ENCODE results near the gene OTP.

Gene OTP

GRCh38 chr5:77662635-77663034 is 24.1 kb upstream of the OTP start:
- H3K27me3 ChIP-seq: peaks cover 60% of the 10 kb centered on the region
- H3K27ac ChIP-seq: no peak overlapping the region
- H3K4me3 ChIP-seq (ENCODE audit: low read depth in 1 of 2, low read length in 1 of 2): no peak overlapping the region
- no peaks in the 10 kb centered on the region for H3K36me3 ChIP-seq
- H3K9me3 ChIP-seq: no peaks in the 10 kb centered on the region
- H3K4me1 ChIP-seq (ENCODE audit: control insufficient read depth in 1 of 2, insufficient read depth in 1 of 2, low read depth in 1 of 2, low read length in 1 of 2): no peaks in the 10 kb centered on the region
- TF ChIP-seq, protein P1, sequence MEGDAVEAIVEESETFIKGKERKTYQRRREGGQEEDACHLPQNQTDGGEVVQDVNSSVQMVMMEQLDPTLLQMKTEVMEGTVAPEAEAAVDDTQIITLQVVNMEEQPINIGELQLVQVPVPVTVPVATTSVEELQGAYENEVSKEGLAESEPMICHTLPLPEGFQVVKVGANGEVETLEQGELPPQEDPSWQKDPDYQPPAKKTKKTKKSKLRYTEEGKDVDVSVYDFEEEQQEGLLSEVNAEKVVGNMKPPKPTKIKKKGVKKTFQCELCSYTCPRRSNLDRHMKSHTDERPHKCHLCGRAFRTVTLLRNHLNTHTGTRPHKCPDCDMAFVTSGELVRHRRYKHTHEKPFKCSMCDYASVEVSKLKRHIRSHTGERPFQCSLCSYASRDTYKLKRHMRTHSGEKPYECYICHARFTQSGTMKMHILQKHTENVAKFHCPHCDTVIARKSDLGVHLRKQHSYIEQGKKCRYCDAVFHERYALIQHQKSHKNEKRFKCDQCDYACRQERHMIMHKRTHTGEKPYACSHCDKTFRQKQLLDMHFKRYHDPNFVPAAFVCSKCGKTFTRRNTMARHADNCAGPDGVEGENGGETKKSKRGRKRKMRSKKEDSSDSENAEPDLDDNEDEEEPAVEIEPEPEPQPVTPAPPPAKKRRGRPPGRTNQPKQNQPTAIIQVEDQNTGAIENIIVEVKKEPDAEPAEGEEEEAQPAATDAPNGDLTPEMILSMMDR (IDR thresholded peaks at IDR 0.05): no peak

DNA sequence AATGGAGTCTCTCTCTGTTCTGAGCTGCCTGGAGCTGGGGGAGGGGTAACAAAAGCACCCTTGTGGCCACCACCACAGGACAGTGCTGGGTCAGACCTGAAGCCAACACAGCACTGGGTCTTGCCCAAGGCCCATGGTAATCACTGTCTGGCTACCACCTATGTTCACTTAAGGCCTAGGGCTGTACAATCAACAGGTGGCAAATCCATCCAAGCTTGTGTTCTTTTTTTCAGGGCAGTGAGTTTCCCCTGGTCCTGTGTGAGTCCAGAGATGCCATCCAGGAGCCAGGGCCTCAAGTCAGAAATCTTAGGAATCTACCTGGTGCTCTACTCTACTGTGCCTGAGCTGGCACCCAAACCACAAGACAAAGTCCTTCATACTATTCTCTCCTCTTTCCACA is 20.1 kb upstream of the OTP start:
- H3K36me3 ChIP-seq: no peaks in the 10 kb centered on the region
- no peaks in the 10 kb centered on the region for H3K9me3 ChIP-seq
- TF ChIP-seq, protein P1 (IDR thresholded peaks at IDR 0.05): no peak
- no peak overlapping the region for H3K27ac ChIP-seq
- no peak overlapping the region for H3K4me3 ChIP-seq (ENCODE audit: low read depth in 1 of 2, low read length in 1 of 2)
- no peaks in the 10 kb centered on the region for H3K4me1 ChIP-seq (ENCODE audit: control insufficient read depth in 1 of 2, insufficient read depth in 1 of 2, low read depth in 1 of 2, low read length in 1 of 2)
- peaks cover 69% of the 10 kb centered on the region for H3K27me3 ChIP-seq

DNA sequence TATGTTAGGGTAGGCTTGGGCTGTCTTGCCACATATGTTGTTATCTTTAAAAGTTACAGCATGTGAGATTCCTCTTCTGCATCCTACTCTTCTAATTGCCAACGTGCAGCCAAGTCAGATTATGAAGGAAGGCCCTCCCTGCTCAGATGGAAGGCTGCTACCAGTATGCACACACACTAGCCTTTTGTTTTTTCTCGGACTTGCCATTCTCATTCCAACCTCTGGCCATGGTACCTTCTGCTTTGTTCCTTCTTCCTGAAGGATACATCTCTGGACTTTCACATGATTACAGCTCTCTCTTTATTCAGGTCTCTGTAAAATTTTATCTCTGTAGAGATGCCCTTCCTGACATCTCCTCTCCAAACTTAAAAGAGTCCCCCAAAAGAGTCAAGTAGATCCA is 12.8 kb upstream of the OTP start:
- TF ChIP-seq, protein P1 (IDR thresholded peaks at IDR 0.05): no peak
- H3K4me3 ChIP-seq (ENCODE audit: low read depth in 1 of 2, low read length in 1 of 2): no peak overlapping the region
- no peaks in the 10 kb centered on the region for H3K36me3 ChIP-seq
- H3K9me3 ChIP-seq: no peaks in the 10 kb centered on the region
- H3K4me1 ChIP-seq (ENCODE audit: control insufficient read depth in 1 of 2, insufficient read depth in 1 of 2, low read depth in 1 of 2, low read length in 1 of 2): no peaks in the 10 kb centered on the region
- H3K27ac ChIP-seq: no peak overlapping the region
- H3K27me3 ChIP-seq: peaks cover 96% of the 10 kb centered on the region

DNA sequence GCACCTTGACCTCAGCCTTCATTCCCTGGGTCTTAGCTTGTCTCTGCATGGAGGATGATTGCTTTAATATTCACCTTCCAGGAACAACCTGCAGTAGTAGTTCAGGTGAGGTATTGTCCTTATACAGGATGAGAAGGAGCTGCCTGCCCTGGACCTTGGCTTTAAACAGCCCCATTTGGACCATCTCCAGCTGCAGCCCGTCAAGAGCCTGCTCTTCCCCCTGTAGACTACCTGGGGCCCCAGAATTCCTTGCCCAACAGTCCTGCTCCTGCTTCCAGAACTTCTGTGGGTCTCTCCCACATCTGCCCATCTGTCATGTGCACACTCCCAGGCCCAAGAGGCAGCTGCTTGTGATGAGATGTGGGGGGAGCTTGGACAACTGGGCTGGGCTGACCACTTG is 12.2 kb upstream of the OTP start:
- Histone ChIP-seq H3K9me3 (no peaks in the 10 kb centered on the region), H3K4me3 (ENCODE audit: low read depth in 1 of 2, low read length in 1 of 2) (no peak overlapping the region), H3K27me3 (peaks cover 99% of the 10 kb centered on the region), H3K36me3 (no peaks in the 10 kb centered on the region), H3K27ac (no peak overlapping the region), H3K4me1 (ENCODE audit: control insufficient read depth in 1 of 2, insufficient read depth in 1 of 2, low read depth in 1 of 2, low read length in 1 of 2) (peaks cover 0 to under 1% of the 10 kb centered on the region in 2 experiments)
- TF ChIP-seq, protein P1 (IDR thresholded peaks at IDR 0.05): no peak

GRCh38 chr5:77649776-77650175 is 11.3 kb upstream of the OTP start:
- no peak overlapping the region for H3K4me3 ChIP-seq (ENCODE audit: low read depth in 1 of 2, low read length in 1 of 2)
- peaks cover 2 to 10% of the 10 kb centered on the region in 2 experiments for H3K4me1 ChIP-seq (ENCODE audit: control insufficient read depth in 1 of 2, insufficient read depth in 1 of 2, low read depth in 1 of 2, low read length in 1 of 2)
- H3K9me3 ChIP-seq: no peaks in the 10 kb centered on the region
- H3K27ac ChIP-seq: no peak overlapping the region
- peaks cover 100% of the 10 kb centered on the region for H3K27me3 ChIP-seq
- TF ChIP-seq, protein P1 (IDR thresholded peaks at IDR 0.05): no peak
- no peaks in the 10 kb centered on the region for H3K36me3 ChIP-seq
